Measurements from ENCODE around the gene AMBP.
"Not testable (repeated sequence)": the region's sequence is repeated elsewhere in the genome, so short reads cannot be mapped to it uniquely, and the experiment has no call there.

AMBP gene

GRCh38 chr9:114046237-114046755, 31.8 kb downstream of the AMBP start:
- no peak for TF ChIP-seq CTCF (IDR thresholded peaks at IDR 0.05; ENCODE audit: low read depth, low read length)
- no peak overlapping the region for H3K4me3 ChIP-seq (ENCODE audit: low read depth, low read length)

GRCh38 chr9:114043660-114044059, 34.4 kb downstream of the AMBP start:
- not testable (repeated sequence) for H3K4me3 ChIP-seq (ENCODE audit: low read depth, low read length)

- TF ChIP-seq CTCF (IDR thresholded peaks at IDR 0.05; ENCODE audit: low read depth, low read length): no peak
- H3K4me3 ChIP-seq (ENCODE audit: low read depth, low read length): no peak overlapping the region
Observed at GRCh38 chr9:114039484-114039883, 38.6 kb downstream of the AMBP start.

- H3K4me3 ChIP-seq (ENCODE audit: low read depth, low read length): no peak overlapping the region
- TF ChIP-seq CTCF (IDR thresholded peaks at IDR 0.05; ENCODE audit: low read depth, low read length): no peak
Observed at GRCh38 chr9:114038724-114039313, 39.3 kb downstream of the AMBP start.

GRCh38 chr9:114037961-114038723, 40.0 kb downstream of the AMBP start:
- H3K4me3 ChIP-seq (ENCODE audit: low read depth, low read length): no peak overlapping the region
- no peak for TF ChIP-seq CTCF (IDR thresholded peaks at IDR 0.05; ENCODE audit: low read depth, low read length)

GRCh38 chr9:114037249-114037648, 40.9 kb downstream of the AMBP start:
- H3K4me3 ChIP-seq (ENCODE audit: low read depth, low read length): no peak overlapping the region
- TF ChIP-seq CTCF (IDR thresholded peaks at IDR 0.05; ENCODE audit: low read depth, low read length): no peak

GRCh38 chr9:114035845-114036801, 42.0 kb downstream of the AMBP start:
- H3K4me3 ChIP-seq (ENCODE audit: low read depth, low read length): no peak overlapping the region
- TF ChIP-seq CTCF (IDR thresholded peaks at IDR 0.05; ENCODE audit: low read depth, low read length): no peak
